ENCODE results near the gene PLEKHG3.

PLEKHG3 gene

DNA sequence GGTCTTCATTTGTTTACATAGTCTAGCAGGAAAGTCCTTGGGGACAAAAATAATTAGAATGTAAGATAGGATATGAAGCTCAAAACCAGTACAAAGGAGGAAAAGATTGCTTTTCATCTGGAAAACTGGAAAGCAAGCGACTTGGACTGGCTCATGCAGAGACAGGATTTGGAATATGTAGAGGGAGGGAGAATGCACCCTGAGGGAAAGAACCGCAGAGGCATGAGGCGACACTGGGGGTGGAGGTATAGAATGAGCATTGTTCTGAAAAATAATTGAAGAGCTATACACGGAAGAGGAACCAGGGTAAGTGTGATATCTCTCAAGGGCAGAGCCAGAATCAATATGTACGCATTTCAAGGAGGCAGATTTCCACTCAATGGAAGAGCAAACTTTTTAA, 85.5 kb downstream of the PLEKHG3 start:
- no peak overlapping the region for H3K4me2 ChIP-seq (ENCODE audit: low read length)
- no peaks in the 10 kb centered on the region for H3K36me3 ChIP-seq (ENCODE audit: control insufficient read depth, insufficient read depth, low read length)
- no peaks in the 10 kb centered on the region for H3K9me3 ChIP-seq (ENCODE audit: control insufficient read depth, low read length)
- TF ChIP-seq, protein P1, sequence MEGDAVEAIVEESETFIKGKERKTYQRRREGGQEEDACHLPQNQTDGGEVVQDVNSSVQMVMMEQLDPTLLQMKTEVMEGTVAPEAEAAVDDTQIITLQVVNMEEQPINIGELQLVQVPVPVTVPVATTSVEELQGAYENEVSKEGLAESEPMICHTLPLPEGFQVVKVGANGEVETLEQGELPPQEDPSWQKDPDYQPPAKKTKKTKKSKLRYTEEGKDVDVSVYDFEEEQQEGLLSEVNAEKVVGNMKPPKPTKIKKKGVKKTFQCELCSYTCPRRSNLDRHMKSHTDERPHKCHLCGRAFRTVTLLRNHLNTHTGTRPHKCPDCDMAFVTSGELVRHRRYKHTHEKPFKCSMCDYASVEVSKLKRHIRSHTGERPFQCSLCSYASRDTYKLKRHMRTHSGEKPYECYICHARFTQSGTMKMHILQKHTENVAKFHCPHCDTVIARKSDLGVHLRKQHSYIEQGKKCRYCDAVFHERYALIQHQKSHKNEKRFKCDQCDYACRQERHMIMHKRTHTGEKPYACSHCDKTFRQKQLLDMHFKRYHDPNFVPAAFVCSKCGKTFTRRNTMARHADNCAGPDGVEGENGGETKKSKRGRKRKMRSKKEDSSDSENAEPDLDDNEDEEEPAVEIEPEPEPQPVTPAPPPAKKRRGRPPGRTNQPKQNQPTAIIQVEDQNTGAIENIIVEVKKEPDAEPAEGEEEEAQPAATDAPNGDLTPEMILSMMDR (IDR thresholded peaks at IDR 0.05), result no peak
- H3K27ac ChIP-seq, result no peak overlapping the region
- no peak overlapping the region for H2AFZ ChIP-seq
- H3K4me1 ChIP-seq, result peaks cover 5% of the 10 kb centered on the region
- no peaks in the 10 kb centered on the region for H3K27me3 ChIP-seq (ENCODE audit: control insufficient read depth, insufficient read depth, low read length)
- no peak overlapping the region for H3K9ac ChIP-seq
- H3K4me3 ChIP-seq (ENCODE audit: low read depth, low read length), result no peak overlapping the region
- no peaks in the 10 kb centered on the region for H3K79me2 ChIP-seq

- Histone ChIP-seq H3K9me3 (ENCODE audit: control insufficient read depth, low read length) (no peaks in the 10 kb centered on the region), H2AFZ (no peak overlapping the region), H3K9ac (no peak overlapping the region), H3K4me1 (peaks cover 5% of the 10 kb centered on the region), H3K27me3 (ENCODE audit: control insufficient read depth, insufficient read depth, low read length) (no peaks in the 10 kb centered on the region), H3K36me3 (ENCODE audit: control insufficient read depth, insufficient read depth, low read length) (no peaks in the 10 kb centered on the region), H3K4me2 (ENCODE audit: low read length) (no peak overlapping the region), H3K79me2 (no peaks in the 10 kb centered on the region), H3K27ac (no peak overlapping the region), H3K4me3 (ENCODE audit: low read depth, low read length) (no peak overlapping the region)
- TF ChIP-seq, protein P1 (IDR thresholded peaks at IDR 0.05), result no peak
These were observed 86.3 kb downstream of the PLEKHG3 start for GRCh38 chr14:64790478-64790877.

DNA sequence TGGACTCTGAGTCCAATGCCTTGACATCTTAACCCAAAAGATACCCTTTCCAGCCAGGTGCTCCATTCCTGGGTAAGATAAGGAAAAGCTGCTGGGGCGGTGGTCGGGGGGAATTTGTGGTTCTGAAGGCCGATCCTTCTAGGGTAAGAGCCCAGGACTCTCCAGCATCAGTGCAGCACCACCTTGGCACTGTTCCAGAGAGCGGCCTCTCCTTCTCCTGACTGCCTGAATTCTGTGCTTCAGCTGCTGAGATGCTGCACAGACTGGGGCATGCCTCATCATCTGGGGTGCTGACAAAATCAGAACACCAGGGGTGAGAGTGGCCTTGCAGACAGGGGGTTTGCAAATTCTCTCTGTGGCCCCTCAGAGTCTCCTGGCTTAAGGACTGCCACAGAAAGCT, 88.0 kb downstream of the PLEKHG3 start:
- Histone ChIP-seq H3K79me2 (no peaks in the 10 kb centered on the region), H3K9ac (no peak overlapping the region), H2AFZ (no peak overlapping the region), H3K4me1 (peaks cover 5% of the 10 kb centered on the region), H3K9me3 (ENCODE audit: control insufficient read depth, low read length) (no peaks in the 10 kb centered on the region), H3K36me3 (ENCODE audit: control insufficient read depth, insufficient read depth, low read length) (no peaks in the 10 kb centered on the region), H3K4me2 (ENCODE audit: low read length) (no peak overlapping the region), H3K4me3 (ENCODE audit: low read depth, low read length) (no peak overlapping the region), H3K27ac (no peak overlapping the region), H3K27me3 (ENCODE audit: control insufficient read depth, insufficient read depth, low read length) (no peaks in the 10 kb centered on the region)
- TF ChIP-seq, protein P1 (IDR thresholded peaks at IDR 0.05), result no peak

DNA sequence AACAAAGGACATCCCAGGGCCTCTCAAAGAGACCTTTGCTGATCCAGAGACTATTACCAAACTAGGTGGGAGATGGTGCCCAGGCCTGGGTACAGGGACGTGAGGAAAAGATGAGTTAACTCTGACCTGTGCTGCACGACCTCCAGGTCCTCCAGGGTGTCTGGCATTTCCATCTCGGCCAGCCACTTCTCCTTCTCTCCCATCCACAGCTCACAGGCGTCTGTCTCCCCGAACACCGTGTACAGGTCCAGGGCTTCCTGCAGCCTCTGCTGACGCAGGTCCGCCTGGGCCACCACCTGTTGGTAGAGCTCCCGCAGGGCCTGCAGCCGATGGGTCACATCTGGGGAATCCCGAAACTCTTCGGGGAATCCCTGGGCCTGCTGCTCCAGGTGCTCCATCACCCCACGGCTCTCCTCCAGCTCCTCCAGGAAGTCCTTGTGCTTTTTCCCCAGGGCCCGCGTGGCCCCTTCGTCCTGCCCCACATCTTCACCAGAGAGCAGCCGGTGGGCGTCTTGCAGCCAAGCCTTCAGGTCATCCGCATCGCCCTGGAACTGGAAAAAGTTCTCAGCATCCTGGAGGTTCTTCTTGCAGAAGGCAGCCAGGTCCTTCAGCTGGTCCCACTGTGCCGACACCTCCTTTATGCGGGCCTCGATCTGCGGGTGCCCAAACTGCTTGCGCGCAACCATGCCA, 88.8 kb downstream of the PLEKHG3 start:
- Histone ChIP-seq H3K9ac (no peak overlapping the region), H3K27me3 (ENCODE audit: control insufficient read depth, insufficient read depth, low read length) (no peaks in the 10 kb centered on the region), H3K27ac (no peak overlapping the region), H3K36me3 (ENCODE audit: control insufficient read depth, insufficient read depth, low read length) (no peaks in the 10 kb centered on the region), H3K79me2 (no peaks in the 10 kb centered on the region), H2AFZ (no peak overlapping the region), H3K4me3 (ENCODE audit: low read depth, low read length) (no peak overlapping the region), H3K4me1 (peaks cover 5% of the 10 kb centered on the region), H3K9me3 (ENCODE audit: control insufficient read depth, low read length) (no peaks in the 10 kb centered on the region), H3K4me2 (ENCODE audit: low read length) (no peak overlapping the region)
- TF ChIP-seq, protein P1 (IDR thresholded peaks at IDR 0.05), result no peak

- no peaks in the 10 kb centered on the region for H3K9me3 ChIP-seq (ENCODE audit: control insufficient read depth, low read length)
- no peak overlapping the region for H3K4me2 ChIP-seq (ENCODE audit: low read length)
- H2AFZ ChIP-seq, result no peak overlapping the region
- no peak overlapping the region for H3K27ac ChIP-seq
- no peak overlapping the region for H3K4me3 ChIP-seq (ENCODE audit: low read depth, low read length)
- H3K36me3 ChIP-seq (ENCODE audit: control insufficient read depth, insufficient read depth, low read length), result no peaks in the 10 kb centered on the region
- H3K9ac ChIP-seq, result no peak overlapping the region
- H3K79me2 ChIP-seq, result peaks cover 3% of the 10 kb centered on the region
- no peaks in the 10 kb centered on the region for H3K4me1 ChIP-seq
- no peaks in the 10 kb centered on the region for H3K27me3 ChIP-seq (ENCODE audit: control insufficient read depth, insufficient read depth, low read length)
- TF ChIP-seq, protein P1 (IDR thresholded peaks at IDR 0.05), result no peak
These were observed 91.0 kb downstream of the PLEKHG3 start for GRCh38 chr14:64795211-64795610.

Data from parathyroid adenoma (tissue), 2 donors.